GM15510 (cell line): ENCODE results near the gene ADAMTS9.

Source experiments
- POLR2A ChIP-seq: IDR thresholded peaks from 3 replicates; pipeline ENCODE4 v1.6.1; 2011; ENCODE audit warnings: borderline replicate concordance; ENCODE audit not compliant: insufficient read length; ENCODE audit errors: extremely low read depth

The ADAMTS9 gene

GRCh38 chr3:64687781-64688604 lies at the start of gene ADAMTS9:
Gene ADAMTS9, minus strand, starts transcription at chr3:64688000. Its CDS starts 343 bp downstream, at chr3:64687657.
- no peak for TF ChIP-seq POLR2A

- no peak for TF ChIP-seq POLR2A
Observed at GRCh38 chr3:64732576-64732975, 44.8 kb upstream of the ADAMTS9 start.

- no peak for TF ChIP-seq POLR2A
Observed at GRCh38 chr3:64730681-64731080, 42.9 kb upstream of the ADAMTS9 start.

- no peak for TF ChIP-seq POLR2A
Observed at GRCh38 chr3:64728994-64729393, 41.2 kb upstream of the ADAMTS9 start.

GRCh38 chr3:64728428-64728827 lies 40.6 kb upstream of the ADAMTS9 start:
- no peak for TF ChIP-seq POLR2A

GRCh38 chr3:64726414-64727090 lies 38.8 kb upstream of the ADAMTS9 start:
- no peak for TF ChIP-seq POLR2A

GRCh38 chr3:64718976-64719375 lies 31.2 kb upstream of the ADAMTS9 start:
- no peak for TF ChIP-seq POLR2A

GRCh38 chr3:64717872-64718613 lies 30.2 kb upstream of the ADAMTS9 start:
- no peak for TF ChIP-seq POLR2A

GRCh38 chr3:64717411-64717810 lies 29.6 kb upstream of the ADAMTS9 start:
- no peak for TF ChIP-seq POLR2A

GRCh38 chr3:64716110-64716710 lies 28.4 kb upstream of the ADAMTS9 start:
- TF ChIP-seq POLR2A = no peak

GRCh38 chr3:64715211-64715982 lies 27.6 kb upstream of the ADAMTS9 start:
- no peak for TF ChIP-seq POLR2A

GRCh38 chr3:64708456-64708855 lies 20.7 kb upstream of the ADAMTS9 start:
- TF ChIP-seq POLR2A = no peak

- TF ChIP-seq POLR2A = no peak
Observed at GRCh38 chr3:64705946-64706345, 18.1 kb upstream of the ADAMTS9 start.

- no peak for TF ChIP-seq POLR2A
Observed at GRCh38 chr3:64696896-64697295, 9.1 kb upstream of the ADAMTS9 start.
